K562 (cell line): ENCODE results near the gene PPP6R1. TPM values are rescaled to one million over a fixed set of nuclear protein-coding genes. Genes with fewer than 3 reads are reported as not detected.

Source experiments
- AFF4 ChIP-seq: sonication (generic); formaldehyde crosslinking; IDR thresholded peaks from 2 replicates; pipeline ENCODE4 v1.8.0; 2023; ENCODE audit warnings: mild to moderate bottlenecking, missing genetic modification reagents
- BRD4 ChIP-seq: fragments of 200-600 bp; sonication (generic); IDR thresholded peaks from 2 replicates; pipeline ENCODE4 v1.6.1; 2017; ENCODE audit warnings: inconsistent platforms
- CREB3L1 ChIP-seq: fragments of 450-650 bp; IDR thresholded peaks from 2 replicates; pipeline ENCODE4 v1.6.1; 2014; ENCODE audit warnings: low read depth, mild to moderate bottlenecking, moderate library complexity, borderline replicate concordance
- DACH1 ChIP-seq: fragments of 450-650 bp; IDR thresholded peaks from 2 replicates; pipeline ENCODE4 v1.6.1; 2018; ENCODE audit not compliant: partially characterized antibody
- DLX4 ChIP-seq: fragments of 250-450 bp; sonication (Bioruptor Pico); IDR thresholded peaks from 2 replicates; pipeline ENCODE4 v1.6.1; 2021; ENCODE audit warnings: mild to moderate bottlenecking
- ID3 ChIP-seq, 2 experiments: fragments of 250-450 bp in 1 of 2; fragments of 450-650 bp in 1 of 2; sonication (Bioruptor Pico) in 1 of 2; IDR thresholded peaks; 2 replicates each; pipeline versions ENCODE4 v1.6.1 to v1.8.0; 2016 to 2021; ENCODE audit warnings: mild to moderate bottlenecking in 2 of 2, moderate library complexity in 2 of 2, missing compliant biosample characterization in 1 of 2, missing genetic modification characterization in 1 of 2
- KLF1 ChIP-seq: fragments of 450-650 bp; IDR thresholded peaks from 2 replicates; pipeline ENCODE4 v1.6.1; 2016; ENCODE audit warnings: missing genetic modification characterization, missing compliant biosample characterization
- MEIS2 ChIP-seq: fragments of 450-650 bp; IDR thresholded peaks from 2 replicates; pipeline ENCODE4 v1.6.1; 2014; ENCODE audit warnings: mild to moderate bottlenecking; ENCODE audit not compliant: partially characterized antibody
- NFIC ChIP-seq: fragments of 450-650 bp; IDR thresholded peaks from 2 replicates; pipeline ENCODE4 v1.6.1; 2017; ENCODE audit warnings: mild to moderate bottlenecking, inconsistent platforms
- NR2C2 ChIP-seq, 2 experiments: fragments of 200-800 bp in 1 of 2; sonication (Bioruptor generic) in 1 of 2; sonication (generic) in 1 of 2; formaldehyde crosslinking in 1 of 2; IDR thresholded peaks; 2 replicates each; pipeline versions ENCODE4 v1.6.1 to v1.8.0; 2016 to 2022; ENCODE audit warnings: mild to moderate bottlenecking in 1 of 2, missing compliant biosample characterization in 1 of 2, missing genetic modification characterization in 1 of 2, missing genetic modification reagents in 1 of 2
- POU5F1 ChIP-seq: fragments of 150-350 bp; IDR thresholded peaks from 2 replicates; pipeline ENCODE4 v1.6.1; 2014; ENCODE audit warnings: borderline replicate concordance, low read length, low read depth, mild to moderate bottlenecking; ENCODE audit not compliant: partially characterized antibody
- PYGO2 ChIP-seq: fragments of 450-650 bp; IDR thresholded peaks from 2 replicates; pipeline ENCODE4 v1.6.1; 2016; ENCODE audit warnings: mild to moderate bottlenecking, missing genetic modification characterization, moderate library complexity, missing compliant biosample characterization
- SIN3A ChIP-seq, 2 experiments: fragments of 150-350 bp in 1 of 2; IDR thresholded peaks; 2 replicates each; pipeline ENCODE4 v1.6.1; 2011 to 2016; ENCODE audit warnings: borderline replicate concordance in 2 of 2, low read depth in 2 of 2, low read length in 2 of 2, mild to moderate bottlenecking in 2 of 2, moderate library complexity in 2 of 2; ENCODE audit not compliant: control insufficient read depth in 1 of 2
- TAF7 ChIP-seq: fragments of 450-650 bp; IDR thresholded peaks from 2 replicates; pipeline ENCODE4 v1.6.1; 2016; ENCODE audit warnings: missing genetic modification characterization, missing compliant biosample characterization
- YY1 ChIP-seq, 3 experiments: IDR thresholded peaks; 2 replicates each; pipeline ENCODE4 v1.6.1; 2011; ENCODE audit warnings: low read length in 2 of 3, mild to moderate bottlenecking in 2 of 3, moderate library complexity in 2 of 3, borderline replicate concordance in 1 of 3, control low read depth in 1 of 3, low read depth in 1 of 3; ENCODE audit not compliant: insufficient read depth in 3 of 3, insufficient replicate concordance in 2 of 3, control insufficient read depth in 1 of 3, insufficient read length in 1 of 3; ENCODE audit errors: extremely low read depth in 1 of 3
- ZFP36 ChIP-seq: fragments of 150-350 bp; IDR thresholded peaks from 2 replicates; pipeline ENCODE4 v1.6.1; 2018; ENCODE audit warnings: low read length, low read depth; ENCODE audit not compliant: partially characterized antibody
- ZNF140 ChIP-seq: fragments of 250-450 bp; sonication (Bioruptor Pico); IDR thresholded peaks from 2 replicates; pipeline ENCODE4 v1.8.0; 2021; ENCODE audit warnings: moderate library complexity, mild to moderate bottlenecking, inconsistent platforms
- ZNF174 ChIP-seq: fragments of 250-450 bp; sonication (Bioruptor Pico); IDR thresholded peaks from 2 replicates; pipeline ENCODE4 v1.4.0; 2020; ENCODE audit warnings: mild to moderate bottlenecking
- ZNF263 ChIP-seq: sonication (generic); formaldehyde crosslinking; IDR thresholded peaks from 2 replicates; pipeline ENCODE4 v1.8.0; 2022; ENCODE audit warnings: mild to moderate bottlenecking, missing genetic modification reagents, borderline replicate concordance
- polyA plus RNA-seq, 8 experiments: library from polyadenylated mRNA; depleted of rRNA in 4 of 8; stranded (reverse) in 5 of 8; unstranded in 3 of 8; fragments of >200 nt; fragmentation: Nextera tagmentation in 2 of 8; fragmentation: Illumina TruSeq in 1 of 8; extraction: Ambion mirVana in 2 of 8; extraction: Trizol in 1 of 8; gene quantifications; 2 replicates each; pipeline versions ENCODE4 v1.2.1 to v1.2.3, GENCODE V29; 2011 to 2014; ENCODE audit warnings: inconsistent platforms in 1 of 8, missing spikeins in 1 of 8
- total RNA-seq, 7 experiments: library from RNA; depleted of rRNA in 6 of 7; stranded (reverse); fragments of >200 nt in 6 of 7; fragmentation: Illumina TruSeq in 2 of 7; extraction: Trizol in 2 of 7; gene quantifications; 2 replicates each; pipeline versions ENCODE4 v1.2.1 to v1.2.3, GENCODE V29; 2011 to 2021; ENCODE audit warnings: low replicate concordance in 1 of 7

PPP6R1 gene
- total and polyA plus RNA-seq, 9 of the 15 experiments (the other 6 are each of a cell fraction or from before 2014, with no cell fraction given) = 0.48 to 135 (median 37.2) TPM

GRCh38 chr19:55258828-55259539 is at the start of gene PPP6R1 (continued):
- TF ChIP-seq PYGO2 (tag) = 0 out of 2 replicates have a peak, but pooled peaks have one; percentile 13
- TF ChIP-seq ZFP36 = peak; percentile 3
- TF ChIP-seq YY1 (IDR thresholded peaks at IDR 0.05; ENCODE audit: borderline replicate concordance in 1 of 3, control insufficient read depth in 1 of 3, extremely low read depth in 1 of 3, insufficient read depth in 3 of 3, insufficient read length in 1 of 3, insufficient replicate concordance in 2 of 3, low read depth in 1 of 3, low read length in 2 of 3) = peak in 2 of 3 experiments; percentile 75 to 80
- peak; percentile 57 for TF ChIP-seq POU5F1
- TF ChIP-seq BRD4 = peak; percentile 59; the same call in 1 of the 2 replicates
- peak; percentile 93 for TF ChIP-seq TAF7 (tag)
- TF ChIP-seq ZNF174 = no peak
- TF ChIP-seq KLF1 (tag) = no peak; the same call in 1 of the 2 replicates
- no peak for TF ChIP-seq ZNF140 (CRISPR knock-in tag)
- TF ChIP-seq ZNF263 (CRISPR knock-in tag) = peak; percentile 46; the same call in 1 of the 2 replicates
- TF ChIP-seq SIN3A (IDR thresholded peaks at IDR 0.05; ENCODE audit: borderline replicate concordance in 2 of 2, control insufficient read depth in 1 of 2, low read depth in 2 of 2, low read length in 2 of 2) = peak; percentile 8 to 92; a peak in 2 of 4 replicates
- peak; percentile 69 for TF ChIP-seq DACH1
- peak; percentile 83 for TF ChIP-seq NFIC
- TF ChIP-seq CREB3L1 = peak; percentile 86
- TF ChIP-seq DLX4 (CRISPR knock-in tag) = no peak
- peak; percentile 99 for TF ChIP-seq MEIS2
- no peak for TF ChIP-seq ID3 (CRISPR knock-in tag; IDR thresholded peaks at IDR 0.05)
- peak; percentile 45; the same call in 1 of the 2 replicates for TF ChIP-seq ID3 (tag; IDR thresholded peaks at IDR 0.05)
- peak; percentile 83 for TF ChIP-seq NR2C2 (CRISPR knock-in tag; IDR thresholded peaks at IDR 0.05)
- TF ChIP-seq NR2C2 (tag; IDR thresholded peaks at IDR 0.05) = peak; percentile 94
- peak; percentile 96 for TF ChIP-seq AFF4 (CRISPR knock-in tag)
